Forelimb muscle (tissue), 1 donor: ENCODE results near the gene UPK1B. TPM values are rescaled to one million over a fixed set of nuclear protein-coding genes. Genes with fewer than 3 reads are reported as not detected.

Experiments
- polyA plus RNA-seq: library from polyadenylated mRNA; unstranded; fragments of 120-200 nt; gene quantifications from one replicate; pipeline ENCODE4 v1.2.1, GENCODE V29; 2013; ENCODE audit not compliant: insufficient read length

Gene UPK1B
- polyA plus RNA-seq, 1 donor, result 0.11 TPM

Other genes with a start within 250 kb of the UPK1B start
- 1.7 TPM for gene IGSF11, start 138.8 kb upstream of the UPK1B start, polyA plus RNA-seq
- not detected for gene TEX55, start 27.4 kb upstream of the UPK1B start, polyA plus RNA-seq
- 8.8 TPM for gene B4GALT4, start 67.3 kb downstream of the UPK1B start, polyA plus RNA-seq
- gene ARHGAP31, start 120.8 kb downstream of the UPK1B start, polyA plus RNA-seq, result 10.1 TPM